Cortex of kidney (tissue), 1 donor: ENCODE results near the gene ADAMTS4.

ENCODE experiments used
- DNase-seq: peaks from one replicate; lab custom pipeline; 2025; lab: John Stamatoyannopoulos, UW

Gene ADAMTS4

DNA sequence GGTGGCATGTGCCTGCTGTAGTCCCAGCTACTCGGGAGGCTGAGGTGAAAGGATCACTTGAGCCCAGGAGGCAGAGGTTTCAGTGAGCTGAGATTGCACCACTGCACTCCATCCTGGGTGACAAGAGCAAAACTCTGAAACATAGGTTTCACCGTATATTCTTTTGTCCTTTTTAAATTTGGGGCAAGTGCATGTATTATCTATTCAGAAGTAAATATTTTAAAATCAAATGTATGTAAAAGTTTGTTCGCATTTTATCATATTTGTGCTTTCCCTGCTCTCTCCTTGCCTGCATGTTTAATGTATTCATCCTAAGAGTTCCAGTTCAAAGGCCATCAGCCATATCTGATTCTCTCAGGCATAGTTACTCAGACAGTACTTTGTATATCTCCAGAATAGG lies 53.0 kb downstream of the ADAMTS4 start:
- no peak for DNase-seq

DNA sequence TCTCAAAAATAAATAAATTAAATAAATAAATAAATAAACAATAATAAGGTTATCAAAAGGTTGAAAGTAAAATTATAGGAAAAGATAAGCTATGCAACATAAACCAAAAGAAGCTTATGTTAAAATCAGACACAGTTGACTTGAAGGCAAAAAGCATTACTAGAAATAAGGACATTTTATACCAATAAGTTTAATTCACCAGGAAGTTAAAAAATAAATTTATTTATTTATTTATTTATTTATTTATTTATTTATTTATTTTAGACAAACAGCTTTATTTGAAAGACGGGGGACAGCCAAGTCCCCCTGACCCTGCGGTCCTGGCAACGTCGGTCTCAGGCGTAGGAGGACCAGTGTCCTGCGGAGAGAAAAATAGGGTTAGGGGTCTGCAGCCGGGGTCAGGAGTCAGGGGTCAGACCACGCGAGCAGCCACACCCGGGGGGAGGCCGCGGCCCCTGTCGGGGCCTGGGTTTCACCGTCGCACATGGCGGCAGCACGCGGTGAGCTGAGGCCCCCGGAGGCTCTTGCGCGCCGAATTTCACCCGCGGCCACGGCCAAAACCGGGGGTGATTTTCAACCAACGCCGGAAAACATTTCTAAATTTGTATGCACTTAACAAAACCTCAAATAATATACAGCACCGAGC lies 58.0 kb downstream of the ADAMTS4 start:
- no peak for DNase-seq

DNA sequence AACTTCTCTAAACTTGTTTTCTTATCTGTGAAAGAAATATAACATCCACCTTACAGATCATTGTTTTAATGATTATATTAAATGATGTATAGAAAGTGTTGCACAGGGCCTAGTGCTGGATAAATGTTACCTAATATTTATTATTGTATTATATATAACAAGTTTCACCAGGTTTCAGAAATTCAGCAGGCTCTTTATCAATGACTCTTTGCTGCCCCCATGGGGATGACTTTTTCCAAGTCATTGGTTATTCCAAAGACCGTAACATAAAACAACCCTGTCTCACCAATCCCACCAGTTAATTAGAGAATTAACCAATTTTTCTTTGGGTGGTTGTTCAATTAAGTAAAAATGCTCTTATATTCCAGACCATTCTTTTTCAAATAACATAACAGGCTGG lies 59.1 kb downstream of the ADAMTS4 start:
- DNase-seq = no peak

DNA sequence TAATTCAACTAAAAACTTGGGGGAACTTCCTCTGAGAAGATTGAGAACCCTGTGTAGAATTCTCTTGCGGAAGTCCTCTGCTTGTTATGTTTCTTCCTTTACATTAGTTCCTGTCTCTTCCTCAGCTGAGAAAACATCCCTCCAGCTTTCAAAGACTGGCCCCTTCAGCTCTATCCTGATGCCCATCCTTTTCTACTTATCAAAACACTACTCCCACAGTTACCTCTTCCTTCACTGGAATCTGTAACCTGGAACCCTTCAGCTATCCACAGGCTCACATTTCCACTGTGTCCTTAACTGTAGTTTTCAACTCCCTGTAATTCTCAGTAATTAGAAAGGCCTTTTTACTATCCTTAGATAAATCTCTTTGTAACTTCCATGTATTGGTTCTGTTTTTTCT lies 60.4 kb downstream of the ADAMTS4 start:
- DNase-seq = no peak

DNA sequence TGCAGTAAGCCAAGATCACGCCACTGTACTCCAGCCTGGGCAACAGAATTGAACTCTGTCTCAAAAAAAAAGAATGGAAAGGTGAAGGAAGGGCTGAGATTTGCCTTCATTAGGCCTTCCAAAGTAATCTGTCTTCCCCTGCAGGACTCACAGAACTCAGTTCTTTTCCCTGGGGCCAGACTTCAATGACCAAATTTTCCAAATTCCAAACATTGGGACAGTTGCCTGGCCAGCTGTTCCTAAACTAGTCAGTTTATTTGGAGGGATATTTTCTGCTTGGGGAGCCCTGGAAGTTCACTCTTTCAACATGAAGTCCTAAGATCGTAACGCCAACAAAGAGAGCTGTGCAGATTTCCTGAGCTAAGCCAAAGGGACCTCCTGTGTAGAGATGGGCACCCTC lies 61.0 kb downstream of the ADAMTS4 start:
- no peak for DNase-seq
